GM21423 (cell line): ENCODE measurements around the gene A3GALT2.

Source experiments
- ATAC-seq: cut with Tn5 transposase; IDR thresholded peaks from one replicate; pipeline ENCODE4 v1.9.1; 2021; ENCODE audit warnings: mild to moderate bottlenecking, moderate library complexity; ENCODE audit not compliant: unreplicated experiment

Gene A3GALT2

DNA sequence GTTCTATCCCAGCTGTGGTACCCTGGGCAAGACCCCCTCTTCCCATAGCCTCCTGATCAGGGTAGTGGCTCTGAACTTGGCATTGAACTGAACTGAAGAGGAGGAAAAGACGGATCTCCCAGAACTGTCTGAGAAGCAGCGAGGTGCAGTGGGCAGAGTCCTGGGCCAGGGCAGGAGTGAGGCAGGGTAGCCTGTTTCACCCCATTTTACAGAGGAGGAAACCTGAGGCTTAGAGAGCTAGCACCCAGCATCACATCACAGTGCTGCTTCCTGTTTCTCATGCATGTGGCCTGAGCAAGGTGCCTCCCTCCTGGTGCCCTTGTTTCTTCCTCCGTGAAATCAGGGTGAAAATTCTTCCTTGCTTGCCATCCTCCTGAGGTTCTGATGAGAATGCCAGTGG, 47.5 kb downstream of the A3GALT2 start:
- no peak for ATAC-seq

DNA sequence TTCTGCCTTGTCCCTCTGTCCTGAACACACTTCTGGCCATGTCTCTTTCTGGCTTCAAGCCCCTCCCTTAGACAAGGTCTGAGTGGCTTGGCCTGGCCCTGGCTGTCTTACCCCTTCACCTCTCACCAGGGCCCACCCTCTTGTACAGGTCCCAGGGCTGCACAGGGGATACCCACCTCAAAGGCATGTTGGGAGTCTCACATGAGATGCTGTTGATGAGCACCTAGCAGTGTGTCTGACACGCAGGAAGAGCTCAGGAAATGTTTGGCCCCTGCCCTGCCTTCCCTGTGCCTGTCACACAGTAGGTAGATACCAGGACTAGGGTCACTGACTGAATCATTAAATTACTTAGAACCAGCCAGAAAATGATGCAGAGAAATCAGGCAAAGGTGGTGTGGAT, 48.0 kb downstream of the A3GALT2 start:
- ATAC-seq = no peak

DNA sequence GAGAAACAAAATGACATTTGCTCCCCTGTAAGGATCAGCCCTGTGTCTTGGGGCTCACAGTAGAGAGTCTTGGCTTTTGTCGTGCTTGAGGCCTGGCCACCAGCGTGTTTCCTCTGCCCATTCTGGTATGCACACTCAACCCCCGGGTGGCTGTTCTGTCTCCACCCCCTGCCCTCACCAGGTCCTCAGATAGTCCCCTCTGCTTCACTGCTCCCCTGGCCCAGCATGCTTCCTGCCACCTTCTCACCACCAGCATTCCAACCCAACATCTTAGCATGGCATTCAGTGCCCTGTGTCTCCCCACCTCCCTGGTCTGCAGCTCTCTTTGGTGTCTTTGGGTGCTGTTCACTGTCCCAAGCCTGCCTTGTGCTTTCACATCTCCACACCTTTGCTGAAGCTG, 48.4 kb downstream of the A3GALT2 start:
- ATAC-seq = no peak

GRCh38 chr1:33271666-33272505, 49.0 kb downstream of the A3GALT2 start:
- ATAC-seq = no peak

DNA sequence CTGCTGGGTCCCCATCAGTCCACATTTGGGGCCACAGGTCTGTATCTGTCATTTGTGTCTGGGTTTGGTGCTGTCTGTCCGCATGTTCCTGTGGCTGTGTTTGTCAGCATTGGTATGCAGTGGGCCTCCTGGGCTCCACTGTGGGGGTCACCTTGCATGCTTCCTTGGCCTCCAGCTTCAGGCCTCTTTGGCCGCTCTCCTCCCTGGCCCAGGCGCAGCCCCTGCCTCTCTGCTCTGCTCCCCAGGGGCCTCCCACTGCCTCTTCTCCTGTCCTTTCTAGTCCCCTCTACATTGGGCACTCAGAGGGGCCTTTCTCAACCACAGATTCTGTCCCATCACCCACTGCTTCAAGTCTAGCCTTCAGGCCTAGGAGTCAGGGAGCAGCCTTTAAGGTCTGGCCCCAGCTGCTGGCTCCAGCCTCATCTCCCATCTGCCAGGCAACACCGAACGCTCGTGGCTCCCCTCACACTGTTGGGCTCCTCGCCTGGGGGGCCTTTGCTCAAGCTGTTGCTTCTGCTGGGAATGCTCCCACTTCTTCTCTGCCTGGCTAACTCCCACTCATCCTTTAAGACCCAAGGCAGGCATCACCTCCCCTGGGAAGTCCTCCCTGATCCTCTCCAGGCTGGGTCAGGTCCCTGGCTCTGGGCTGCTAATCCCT, 50.0 kb downstream of the A3GALT2 start:
- ATAC-seq = no peak

GRCh38 chr1:33270379-33270778, 50.5 kb downstream of the A3GALT2 start:
- ATAC-seq = no peak

GRCh38 chr1:33269621-33270020, 51.3 kb downstream of the A3GALT2 start:
- ATAC-seq = no peak

DNA sequence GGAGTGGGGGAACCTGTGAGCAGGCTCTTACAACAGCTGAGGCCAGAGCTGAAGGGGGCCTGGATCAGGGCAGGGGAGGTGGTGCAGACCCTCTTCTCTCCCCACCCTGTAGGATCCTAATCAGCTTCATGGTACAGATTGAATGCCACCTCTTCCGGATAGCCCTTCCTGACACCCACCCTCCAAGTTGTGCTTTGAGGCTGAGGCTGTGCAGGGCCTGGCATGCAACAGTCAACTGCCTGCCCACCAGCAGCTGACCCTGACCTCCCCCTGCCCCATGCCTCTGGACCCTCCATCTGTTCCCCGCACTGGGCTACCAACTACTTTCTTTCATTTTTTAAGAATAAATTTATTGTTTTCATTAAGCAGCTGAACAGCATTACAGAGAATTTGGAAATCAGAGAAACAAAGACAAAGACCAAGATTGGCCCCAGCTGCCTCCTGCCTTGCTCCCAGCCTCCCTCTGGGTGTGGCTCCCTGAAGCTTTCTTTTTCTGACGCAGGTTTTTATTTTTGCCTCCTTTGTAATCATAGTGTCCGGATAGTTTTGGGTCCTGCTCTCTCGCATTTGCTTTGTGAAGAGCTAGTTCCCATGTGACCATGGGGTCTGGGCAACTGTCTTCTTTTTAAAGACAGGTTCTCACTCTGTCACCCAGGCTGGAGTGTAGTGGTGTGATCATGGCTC, 51.8 kb downstream of the A3GALT2 start:
- no peak for ATAC-seq

- no peak for ATAC-seq
Observed at GRCh38 chr1:33268457-33268856, 52.4 kb downstream of the A3GALT2 start.

DNA sequence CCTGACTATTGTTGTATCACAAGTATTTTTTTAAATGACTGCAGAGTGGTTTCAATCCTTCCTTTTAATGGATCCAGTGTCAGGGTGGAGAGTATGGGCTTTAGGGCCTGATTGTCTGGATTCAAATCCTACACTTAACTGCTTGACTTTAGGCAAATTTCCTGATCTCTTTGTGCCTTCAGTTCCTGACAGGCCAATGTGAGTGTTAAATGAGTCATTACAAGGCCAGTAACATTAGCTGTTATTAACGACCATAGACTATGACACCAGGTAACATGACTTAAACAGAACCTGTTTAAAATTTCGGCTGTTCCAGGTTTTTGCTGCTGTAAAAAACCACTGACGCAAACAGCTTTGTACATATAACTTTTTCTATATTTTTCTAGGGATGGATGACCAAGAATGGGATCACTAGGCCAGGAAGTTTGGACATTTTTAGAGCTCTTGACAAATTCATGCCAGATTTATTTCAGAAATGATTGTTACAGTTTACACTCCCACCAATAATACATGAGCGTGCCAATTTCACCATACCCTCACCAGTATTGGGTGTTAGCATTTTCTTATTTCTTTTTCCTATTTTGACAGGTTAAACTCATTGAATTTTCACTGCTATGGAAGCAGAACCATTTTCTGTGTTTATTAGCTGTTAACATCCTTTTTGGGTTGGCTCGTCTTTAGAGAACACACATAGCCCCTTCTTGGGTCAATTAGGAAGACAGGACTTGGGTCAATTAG, 53.3 kb downstream of the A3GALT2 start:
- no peak for ATAC-seq

DNA sequence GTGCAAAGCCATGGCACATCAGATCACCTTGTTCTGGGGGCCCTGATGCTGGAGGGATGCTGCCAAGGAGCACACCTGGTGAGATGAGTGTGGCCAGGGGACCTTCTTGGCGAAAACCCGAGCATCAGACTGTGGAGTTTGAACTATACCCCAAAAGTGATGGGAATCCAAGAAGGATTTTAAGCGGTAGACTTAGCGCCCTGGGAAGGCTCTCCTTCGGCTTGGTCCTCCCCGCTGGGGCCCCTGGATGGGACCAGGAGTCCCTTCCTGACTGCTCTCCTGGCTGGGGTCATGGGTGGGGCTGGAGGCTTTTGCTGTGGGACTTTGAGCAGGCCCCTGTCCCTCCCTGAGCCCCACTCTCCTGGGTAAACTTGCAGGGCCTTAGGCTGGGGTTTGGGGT, 54.1 kb downstream of the A3GALT2 start:
- ATAC-seq = no peak

GRCh38 chr1:33265780-33266605, 54.9 kb downstream of the A3GALT2 start:
- no peak for ATAC-seq

GRCh38 chr1:33263890-33264504, 56.9 kb downstream of the A3GALT2 start:
- ATAC-seq = no peak

GRCh38 chr1:33261344-33261743, 59.6 kb downstream of the A3GALT2 start:
- ATAC-seq = no peak

DNA sequence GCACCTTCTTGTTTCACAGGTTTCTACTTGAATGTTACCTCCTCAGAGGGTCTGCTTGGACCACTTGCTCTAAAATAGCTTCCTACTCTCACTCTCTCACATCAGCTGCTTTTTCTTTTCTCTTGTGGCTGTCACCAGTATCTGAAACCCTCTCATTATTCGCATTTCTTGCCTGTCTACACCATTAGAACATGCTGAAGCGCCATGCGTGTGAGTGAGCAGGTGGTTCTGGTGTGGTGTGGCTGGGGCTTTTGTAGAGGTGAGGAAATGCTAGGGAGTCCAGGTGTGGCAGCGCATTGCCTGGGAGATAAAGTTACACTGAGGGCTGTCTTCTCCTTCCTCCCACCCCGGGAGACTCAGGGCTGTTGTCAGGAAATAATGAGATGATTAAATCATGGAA, 60.5 kb downstream of the A3GALT2 start:
- ATAC-seq = no peak

GRCh38 chr1:33259879-33260278, 61.0 kb downstream of the A3GALT2 start:
- ATAC-seq = no peak

GRCh38 chr1:33258788-33259274, 62.1 kb downstream of the A3GALT2 start:
- ATAC-seq = no peak

DNA sequence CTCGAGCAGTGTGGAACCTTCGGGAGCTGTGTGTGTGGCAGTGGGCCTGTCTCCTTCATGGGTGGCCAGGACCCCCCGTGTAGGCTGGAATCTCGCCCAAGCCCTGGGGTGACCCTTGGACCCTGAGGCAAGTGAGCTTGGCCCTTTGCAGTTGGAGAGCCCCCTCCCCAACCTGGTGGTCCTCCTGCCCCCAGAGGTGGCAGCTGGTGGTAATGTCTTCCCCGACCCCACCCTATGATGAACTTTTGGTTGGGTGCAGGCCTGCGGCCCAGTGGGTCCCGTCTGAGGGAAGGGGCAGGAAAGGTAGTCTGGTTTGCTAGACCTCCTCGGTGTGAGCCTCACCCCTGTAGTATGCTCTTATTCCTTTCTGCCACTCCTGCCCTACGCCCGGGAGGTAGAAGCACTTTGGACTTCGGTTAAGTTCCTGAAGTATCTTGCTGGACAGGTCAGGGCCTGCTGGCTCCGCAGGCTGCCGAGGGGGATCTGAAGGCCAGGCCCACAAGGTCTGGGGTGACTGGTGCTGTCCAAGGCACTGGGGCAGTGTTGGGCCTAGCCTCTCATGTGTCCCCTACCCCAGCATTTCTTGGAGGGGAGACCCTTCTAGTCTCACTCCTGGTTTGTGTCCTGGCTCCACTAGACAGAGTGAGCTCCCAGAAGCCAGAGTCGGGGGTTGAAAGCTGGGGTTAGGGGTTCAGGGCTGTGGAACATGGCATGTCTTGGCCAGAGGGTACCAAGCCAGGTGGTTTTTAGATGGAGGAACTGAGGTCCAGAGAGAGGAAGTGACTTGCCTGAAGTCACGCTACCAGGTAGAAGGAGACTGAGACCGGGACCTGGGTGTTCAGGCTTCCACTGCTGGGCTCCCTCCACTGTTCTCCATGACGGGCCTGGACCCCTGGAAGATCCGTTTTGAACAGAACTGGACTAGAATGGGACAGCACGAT, 62.9 kb downstream of the A3GALT2 start:
- no peak for ATAC-seq
